PFSK-1 (cell line): Measurements from ENCODE around the gene SGK1.

Experiments used
- FOXP2 ChIP-seq: optimal IDR thresholded peaks from 2 replicates; pipeline ENCODE3; 2011; ENCODE audit warnings: borderline replicate concordance, control low read depth, inconsistent platforms; ENCODE audit not compliant: insufficient read depth; ENCODE audit errors: extremely low read length, extremely low read depth
- POLR2AphosphoS5 ChIP-seq: IDR thresholded peaks from 2 replicates; pipeline ENCODE4 v1.6.1; 2012; ENCODE audit warnings: low read depth, mild to moderate bottlenecking, control low read depth, low read length, moderate library complexity
- SIN3A ChIP-seq: IDR thresholded peaks from 2 replicates; pipeline ENCODE4 v1.6.1; 2012; ENCODE audit warnings: mild to moderate bottlenecking, low read length, moderate library complexity, borderline replicate concordance; ENCODE audit not compliant: insufficient read depth
- TAF1 ChIP-seq: IDR thresholded peaks from 2 replicates; pipeline ENCODE4 v1.6.1; 2012; ENCODE audit warnings: low read length, control low read depth, borderline replicate concordance; ENCODE audit not compliant: insufficient read depth
- TF ChIP-seq, protein P1 (sequence below), 2 experiments: IDR thresholded peaks; 2 replicates each; pipeline versions ENCODE4 v1.6.1 to v1.8.0; 2011 to 2012; ENCODE audit warnings: low read depth in 2 of 2, low read length in 2 of 2, control low read depth in 1 of 2, inconsistent platforms in 1 of 2, mild to moderate bottlenecking in 1 of 2, moderate library complexity in 1 of 2; ENCODE audit not compliant: insufficient read depth in 1 of 2

DNA sequence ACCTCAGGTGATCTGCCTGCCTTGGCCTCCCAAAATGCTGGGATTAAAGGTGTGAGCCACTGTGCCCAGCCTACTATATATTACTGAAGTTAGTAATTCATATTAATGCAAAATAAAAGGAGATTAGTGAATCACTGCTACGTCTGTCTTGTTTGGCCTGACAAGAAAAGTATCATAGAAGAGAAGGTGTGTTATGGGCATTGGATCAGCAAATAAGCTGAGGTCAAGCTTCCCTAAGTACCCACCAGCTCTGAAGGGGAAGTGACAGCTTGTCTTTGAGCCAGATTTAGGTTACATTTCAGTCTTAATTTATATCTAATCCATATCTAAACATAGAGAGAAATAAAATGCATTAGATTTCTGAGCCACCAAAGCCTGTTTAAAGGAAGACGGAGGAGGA lies 7.1 kb downstream of the SGK1 start:
- TF ChIP-seq, protein P1, sequence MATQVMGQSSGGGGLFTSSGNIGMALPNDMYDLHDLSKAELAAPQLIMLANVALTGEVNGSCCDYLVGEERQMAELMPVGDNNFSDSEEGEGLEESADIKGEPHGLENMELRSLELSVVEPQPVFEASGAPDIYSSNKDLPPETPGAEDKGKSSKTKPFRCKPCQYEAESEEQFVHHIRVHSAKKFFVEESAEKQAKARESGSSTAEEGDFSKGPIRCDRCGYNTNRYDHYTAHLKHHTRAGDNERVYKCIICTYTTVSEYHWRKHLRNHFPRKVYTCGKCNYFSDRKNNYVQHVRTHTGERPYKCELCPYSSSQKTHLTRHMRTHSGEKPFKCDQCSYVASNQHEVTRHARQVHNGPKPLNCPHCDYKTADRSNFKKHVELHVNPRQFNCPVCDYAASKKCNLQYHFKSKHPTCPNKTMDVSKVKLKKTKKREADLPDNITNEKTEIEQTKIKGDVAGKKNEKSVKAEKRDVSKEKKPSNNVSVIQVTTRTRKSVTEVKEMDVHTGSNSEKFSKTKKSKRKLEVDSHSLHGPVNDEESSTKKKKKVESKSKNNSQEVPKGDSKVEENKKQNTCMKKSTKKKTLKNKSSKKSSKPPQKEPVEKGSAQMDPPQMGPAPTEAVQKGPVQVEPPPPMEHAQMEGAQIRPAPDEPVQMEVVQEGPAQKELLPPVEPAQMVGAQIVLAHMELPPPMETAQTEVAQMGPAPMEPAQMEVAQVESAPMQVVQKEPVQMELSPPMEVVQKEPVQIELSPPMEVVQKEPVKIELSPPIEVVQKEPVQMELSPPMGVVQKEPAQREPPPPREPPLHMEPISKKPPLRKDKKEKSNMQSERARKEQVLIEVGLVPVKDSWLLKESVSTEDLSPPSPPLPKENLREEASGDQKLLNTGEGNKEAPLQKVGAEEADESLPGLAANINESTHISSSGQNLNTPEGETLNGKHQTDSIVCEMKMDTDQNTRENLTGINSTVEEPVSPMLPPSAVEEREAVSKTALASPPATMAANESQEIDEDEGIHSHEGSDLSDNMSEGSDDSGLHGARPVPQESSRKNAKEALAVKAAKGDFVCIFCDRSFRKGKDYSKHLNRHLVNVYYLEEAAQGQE (IDR thresholded peaks at IDR 0.05; ENCODE audit: insufficient read depth in 1 of 2, low read depth in 2 of 2, low read length in 2 of 2): no peak
- TF ChIP-seq TAF1 (no peak), POLR2AphosphoS5 (no peak), SIN3A (no peak), FOXP2 (no peak)
